Neural cell (in vitro differentiated cells): ENCODE results near the gene THEM5. TPM values are rescaled to one million over a fixed set of nuclear protein-coding genes. Genes with fewer than 3 reads are reported as not detected.
"Not testable (repeated sequence)": the region's sequence is repeated elsewhere in the genome, so short reads cannot be mapped to it uniquely, and the experiment has no call there.

ENCODE experiments used
- H2AFZ ChIP-seq: fragments of 200-600, 300-800 bp; sonication (generic), shearing (Covaris generic); 2 replicates; pipeline ENCODE4 v1.6.0; 2014; ENCODE audit warnings: low read depth, mild to moderate bottlenecking, antibody characterized with exemption, low read length, moderate library complexity
- H3F3A ChIP-seq: fragments of 200-600 bp; shearing (Covaris generic); 2 replicates; pipeline ENCODE4 v1.6.1; 2016; ENCODE audit warnings: mild to moderate bottlenecking, moderate library complexity, mixed read lengths, antibody characterized with exemption, low read length; ENCODE audit not compliant: insufficient read depth, poor library complexity, severe bottlenecking
- H3K27ac ChIP-seq: fragments of 200-600, 300-800 bp; sonication (generic), shearing (Covaris generic); 2 replicates; pipeline ENCODE4 v1.5.1; 2014; ENCODE audit warnings: mild to moderate bottlenecking, low read length, moderate library complexity
- H3K27me3 ChIP-seq: fragments of 300-800, 200-600 bp; sonication (generic), shearing (Covaris generic); 2 replicates; pipeline ENCODE4 v1.6.0; 2014; ENCODE audit warnings: mild to moderate bottlenecking, low read depth, low read length, moderate library complexity; ENCODE audit not compliant: insufficient read depth
- H3K36me3 ChIP-seq: fragments of 300-800, 200-600 bp; sonication (generic), shearing (Covaris generic); 2 replicates; pipeline ENCODE4 v1.5.1; 2014; ENCODE audit warnings: mild to moderate bottlenecking, antibody characterized with exemption, low read length, moderate library complexity; ENCODE audit not compliant: insufficient read depth
- H3K4me2 ChIP-seq: fragments of 300-800, 200-600 bp; sonication (generic), shearing (Covaris generic); 2 replicates; pipeline ENCODE4 v1.6.0; 2014; ENCODE audit warnings: mild to moderate bottlenecking, low read length
- H3K4me3 ChIP-seq: fragments of 300-800, 200-600 bp; sonication (generic), shearing (Covaris generic); 2 replicates; pipeline ENCODE4 v1.5.1; 2014; ENCODE audit warnings: mild to moderate bottlenecking, low read length, moderate library complexity
- H3K79me2 ChIP-seq: fragments of 200-600 bp; shearing (Covaris generic); replicated peaks from 2 replicates; pipeline ENCODE4 v1.6.0; 2014; ENCODE audit warnings: mild to moderate bottlenecking, low read length, moderate library complexity; ENCODE audit not compliant: insufficient read depth
- H3K9ac ChIP-seq: fragments of 300-800, 200-600 bp; sonication (generic), shearing (Covaris generic); 2 replicates; pipeline ENCODE4 v1.6.1; 2016; ENCODE audit warnings: mild to moderate bottlenecking, low read length, mixed read lengths
- H3K9me2 ChIP-seq: fragments of 200-600 bp; shearing (Covaris generic); 2 replicates; pipeline ENCODE4 v1.6.1; 2016; ENCODE audit warnings: mild to moderate bottlenecking, low read length, mixed read lengths; ENCODE audit not compliant: insufficient read depth
- H3K9me3 ChIP-seq: fragments of 200-600, 300-800 bp; sonication (generic), shearing (Covaris generic); 2 replicates; pipeline ENCODE4 v1.6.1; 2016; ENCODE audit warnings: mild to moderate bottlenecking, mixed run types, low read length, moderate library complexity, mixed read lengths
- H4K20me1 ChIP-seq: fragments of 200-600 bp; shearing (Covaris generic); 2 replicates; pipeline ENCODE4 v1.6.1; 2016; ENCODE audit warnings: mild to moderate bottlenecking, mixed run types; ENCODE audit not compliant: insufficient read depth
- CTCF ChIP-seq: fragments of 450-650 bp; IDR thresholded peaks from 2 replicates; pipeline ENCODE4 v1.5.1; 2014; ENCODE audit warnings: antibody characterized with exemption, mild to moderate bottlenecking, moderate library complexity; ENCODE audit not compliant: poor library complexity, severe bottlenecking
- EP300 ChIP-seq: fragments of 450-650 bp; conservative IDR thresholded peaks from 2 replicates; pipeline ENCODE4 v1.6.1; 2014; ENCODE audit warnings: antibody characterized with exemption, mild to moderate bottlenecking, moderate library complexity; ENCODE audit not compliant: poor library complexity, severe bottlenecking
- EZH2 ChIP-seq: fragments of 200-600, 300-800 bp; shearing (Covaris generic), sonication (generic); IDR thresholded peaks from 2 replicates; pipeline ENCODE4 v1.6.1; 2014; ENCODE audit warnings: antibody characterized with exemption, low read length, borderline replicate concordance, mild to moderate bottlenecking; ENCODE audit not compliant: insufficient read depth, poor library complexity, severe bottlenecking
- MXI1 ChIP-seq: fragments of 450-650 bp; conservative IDR thresholded peaks from 2 replicates; pipeline ENCODE4 v1.6.1; 2014; ENCODE audit warnings: antibody characterized with exemption, mild to moderate bottlenecking; ENCODE audit not compliant: poor library complexity, severe bottlenecking
- POLR2AphosphoS5 ChIP-seq: IDR thresholded peaks from 2 replicates; pipeline ENCODE4 v1.6.1; 2012
- RAD21 ChIP-seq: fragments of 450-650 bp; conservative IDR thresholded peaks from 2 replicates; pipeline ENCODE4 v1.6.1; 2014; ENCODE audit warnings: antibody characterized with exemption, mild to moderate bottlenecking, moderate library complexity
- SMC3 ChIP-seq: fragments of 450-650 bp; conservative IDR thresholded peaks from 2 replicates; pipeline ENCODE4 v1.6.1; 2014; ENCODE audit warnings: antibody characterized with exemption, mild to moderate bottlenecking, moderate library complexity; ENCODE audit not compliant: poor library complexity
- TAF1 ChIP-seq: IDR thresholded peaks from 2 replicates; pipeline ENCODE4 v1.6.1; 2012; ENCODE audit warnings: low read depth
- polyA minus RNA-seq: library from RNA; depleted of rRNA, polyadenylated mRNA; stranded (reverse); fragments of >200 nt; gene quantifications from 2 replicates; pipeline ENCODE4 v1.2.3, GENCODE V29; 2014
- polyA plus RNA-seq: library from polyadenylated mRNA; depleted of rRNA; stranded (reverse); fragments of >200 nt; gene quantifications from 2 replicates; pipeline ENCODE4 v1.2.3, GENCODE V29; 2014
- TF ChIP-seq, protein P1 (sequence below): IDR thresholded peaks from 2 replicates; pipeline ENCODE4 v1.6.1; 2012; ENCODE audit warnings: borderline replicate concordance

The THEM5 gene
- not detected in 2 replicates for polyA plus RNA-seq
- not detected in 2 replicates for polyA minus RNA-seq

DNA sequence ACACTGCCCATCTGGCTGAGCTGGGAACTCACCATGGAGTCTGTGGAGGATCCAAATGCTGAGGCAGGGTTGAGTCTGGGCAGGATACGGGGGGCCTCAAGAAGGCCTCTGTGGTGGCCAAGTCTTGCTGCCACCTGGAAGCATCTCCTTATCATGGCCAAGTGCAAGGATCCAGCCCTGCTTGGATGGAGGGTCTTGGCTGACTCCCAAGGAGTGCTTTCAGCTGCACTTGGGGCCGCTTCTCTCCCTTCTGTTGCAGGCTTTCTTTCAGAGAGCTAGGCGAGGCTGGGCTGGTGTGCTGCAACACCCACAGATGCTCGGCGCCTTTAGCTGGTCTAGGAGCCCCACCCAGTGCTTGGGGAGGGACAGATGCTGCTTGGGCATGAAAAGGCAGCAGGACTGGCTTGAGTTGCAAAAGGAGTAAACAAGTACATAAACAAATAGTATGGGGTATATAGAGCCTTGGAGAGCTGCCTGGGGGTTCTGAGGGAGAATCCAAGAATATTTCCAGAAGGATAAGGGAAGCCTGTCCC, at the start of gene THEM5:
TSS of gene THEM5 (minus strand) at position 302 of the 533 bp plus-strand sequence. CDS start at position 155, 147 bp downstream.
- no peak within 1 kb of the TSS for H3K4me2 ChIP-seq
- H3K27me3 ChIP-seq: no peaks in the 10 kb centered on the region
- no peak within 1 kb of the TSS for H3K9ac ChIP-seq
- H3K36me3 ChIP-seq: no peaks in the 10 kb centered on the region
- H3K79me2 ChIP-seq: no peaks in the 10 kb centered on the region
- TF ChIP-seq MXI1: no peak
- H3K9me3 ChIP-seq: no peaks in the 10 kb centered on the region
- H4K20me1 ChIP-seq: no peaks in the 10 kb centered on the region
- H3K9me2 ChIP-seq: no peaks in the 10 kb centered on the region
- no peak within 1 kb of the TSS for H3K27ac ChIP-seq
- H3F3A ChIP-seq: no peaks in the 10 kb centered on the region
- H2AFZ ChIP-seq: no peak within 1 kb of the TSS
- H3K4me3 ChIP-seq: no peak within 1 kb of the TSS

GRCh38 chr1:151902858-151903257, 49.3 kb upstream of the THEM5 start:
- Histone ChIP-seq H3K79me2 (no peaks in the 10 kb centered on the region), H4K20me1 (no peaks in the 10 kb centered on the region), H3F3A (no peaks in the 10 kb centered on the region), H3K27ac (no peak overlapping the region), H2AFZ (no peak overlapping the region), H3K27me3 (no peaks in the 10 kb centered on the region), H3K36me3 (no peaks in the 10 kb centered on the region), H3K9ac (no peak overlapping the region), H3K4me2 (no peak overlapping the region), H3K4me3 (no peak overlapping the region), H3K9me2 (no peaks in the 10 kb centered on the region), H3K9me3 (peaks cover 7% of the 10 kb centered on the region)
- TF ChIP-seq EP300 (no peak), SMC3 (no peak), EZH2 (no peak), TAF1 (no peak), MXI1 (no peak), RAD21 (no peak), POLR2AphosphoS5 (no peak), CTCF (no peak)
- TF ChIP-seq, protein P1, sequence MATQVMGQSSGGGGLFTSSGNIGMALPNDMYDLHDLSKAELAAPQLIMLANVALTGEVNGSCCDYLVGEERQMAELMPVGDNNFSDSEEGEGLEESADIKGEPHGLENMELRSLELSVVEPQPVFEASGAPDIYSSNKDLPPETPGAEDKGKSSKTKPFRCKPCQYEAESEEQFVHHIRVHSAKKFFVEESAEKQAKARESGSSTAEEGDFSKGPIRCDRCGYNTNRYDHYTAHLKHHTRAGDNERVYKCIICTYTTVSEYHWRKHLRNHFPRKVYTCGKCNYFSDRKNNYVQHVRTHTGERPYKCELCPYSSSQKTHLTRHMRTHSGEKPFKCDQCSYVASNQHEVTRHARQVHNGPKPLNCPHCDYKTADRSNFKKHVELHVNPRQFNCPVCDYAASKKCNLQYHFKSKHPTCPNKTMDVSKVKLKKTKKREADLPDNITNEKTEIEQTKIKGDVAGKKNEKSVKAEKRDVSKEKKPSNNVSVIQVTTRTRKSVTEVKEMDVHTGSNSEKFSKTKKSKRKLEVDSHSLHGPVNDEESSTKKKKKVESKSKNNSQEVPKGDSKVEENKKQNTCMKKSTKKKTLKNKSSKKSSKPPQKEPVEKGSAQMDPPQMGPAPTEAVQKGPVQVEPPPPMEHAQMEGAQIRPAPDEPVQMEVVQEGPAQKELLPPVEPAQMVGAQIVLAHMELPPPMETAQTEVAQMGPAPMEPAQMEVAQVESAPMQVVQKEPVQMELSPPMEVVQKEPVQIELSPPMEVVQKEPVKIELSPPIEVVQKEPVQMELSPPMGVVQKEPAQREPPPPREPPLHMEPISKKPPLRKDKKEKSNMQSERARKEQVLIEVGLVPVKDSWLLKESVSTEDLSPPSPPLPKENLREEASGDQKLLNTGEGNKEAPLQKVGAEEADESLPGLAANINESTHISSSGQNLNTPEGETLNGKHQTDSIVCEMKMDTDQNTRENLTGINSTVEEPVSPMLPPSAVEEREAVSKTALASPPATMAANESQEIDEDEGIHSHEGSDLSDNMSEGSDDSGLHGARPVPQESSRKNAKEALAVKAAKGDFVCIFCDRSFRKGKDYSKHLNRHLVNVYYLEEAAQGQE: no peak

GRCh38 chr1:151900804-151901203, 47.3 kb upstream of the THEM5 start:
- H3K4me2 ChIP-seq, H3K9ac ChIP-seq, H2AFZ ChIP-seq, H3K79me2 ChIP-seq, H3F3A ChIP-seq, H3K9me2 ChIP-seq, H4K20me1 ChIP-seq, H3K27me3 ChIP-seq, H3K4me3 ChIP-seq, H3K36me3 ChIP-seq, H3K27ac ChIP-seq, H3K9me3 ChIP-seq: not testable (repeated sequence)
